ENCODE results near the gene OR51B4. TPM values are rescaled to one million over a fixed set of nuclear protein-coding genes. Genes with fewer than 3 reads are reported as not detected.

Gene OR51B4, protein sequence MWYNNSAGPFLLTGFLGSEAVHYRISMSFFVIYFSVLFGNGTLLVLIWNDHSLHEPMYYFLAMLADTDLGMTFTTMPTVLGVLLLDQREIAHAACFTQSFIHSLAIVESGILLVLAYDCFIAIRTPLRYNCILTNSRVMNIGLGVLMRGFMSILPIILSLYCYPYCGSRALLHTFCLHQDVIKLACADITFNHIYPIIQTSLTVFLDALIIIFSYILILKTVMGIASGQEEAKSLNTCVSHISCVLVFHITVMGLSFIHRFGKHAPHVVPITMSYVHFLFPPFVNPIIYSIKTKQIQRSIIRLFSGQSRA
- total RNA-seq (2022; extraction: Qiagen RNA extraction; ENCODE audit: low read depth): not detected in 5 replicates

DNA sequence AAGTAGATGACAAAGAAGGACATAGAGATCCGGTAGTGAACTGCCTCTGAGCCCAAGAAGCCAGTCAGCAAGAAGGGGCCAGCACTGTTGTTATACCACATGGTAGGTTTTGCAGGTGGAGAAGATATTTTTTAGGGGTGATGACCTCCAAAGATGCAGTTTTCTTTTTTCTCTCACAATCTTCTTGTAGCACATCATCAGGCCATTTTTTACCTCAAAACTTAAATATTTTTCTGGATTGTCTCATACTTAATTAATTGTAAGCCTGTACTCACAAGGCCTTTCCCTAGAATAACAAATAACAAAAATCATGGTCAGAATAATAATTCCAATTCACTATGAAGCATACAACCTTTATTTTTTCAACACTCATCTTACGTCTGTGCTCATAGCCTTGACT, at the start of gene OR51B4:
Gene OR51B4, minus strand, starts transcription at position 101 of the 400 bp plus-strand sequence. Its CDS starts 0 bp downstream, at position 101.

DNA sequence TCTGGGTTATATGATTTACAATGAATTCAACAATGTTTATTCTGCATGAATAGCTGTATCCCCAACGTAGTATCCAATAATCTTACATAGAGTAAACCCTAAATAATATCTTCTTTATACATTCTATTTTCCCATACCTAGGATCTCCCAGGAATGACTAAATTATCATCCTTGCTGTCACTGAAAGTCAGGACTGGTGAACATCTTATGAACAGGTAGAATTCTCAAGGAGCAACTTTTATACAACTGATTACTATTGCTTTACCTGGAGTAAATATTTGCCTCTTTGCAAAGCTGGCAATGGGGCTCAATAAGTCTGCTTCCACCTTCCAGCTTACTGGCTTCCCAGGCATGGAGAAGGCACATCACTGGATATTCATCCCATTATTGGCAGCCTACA, 49.5 kb upstream of the OR51B4 start, which contains the start of gene OR51B6:
Gene OR51B6, plus strand, starts transcription at position 301 of the 400 bp plus-strand sequence. Its CDS starts 0 bp downstream, at position 301.

DNA sequence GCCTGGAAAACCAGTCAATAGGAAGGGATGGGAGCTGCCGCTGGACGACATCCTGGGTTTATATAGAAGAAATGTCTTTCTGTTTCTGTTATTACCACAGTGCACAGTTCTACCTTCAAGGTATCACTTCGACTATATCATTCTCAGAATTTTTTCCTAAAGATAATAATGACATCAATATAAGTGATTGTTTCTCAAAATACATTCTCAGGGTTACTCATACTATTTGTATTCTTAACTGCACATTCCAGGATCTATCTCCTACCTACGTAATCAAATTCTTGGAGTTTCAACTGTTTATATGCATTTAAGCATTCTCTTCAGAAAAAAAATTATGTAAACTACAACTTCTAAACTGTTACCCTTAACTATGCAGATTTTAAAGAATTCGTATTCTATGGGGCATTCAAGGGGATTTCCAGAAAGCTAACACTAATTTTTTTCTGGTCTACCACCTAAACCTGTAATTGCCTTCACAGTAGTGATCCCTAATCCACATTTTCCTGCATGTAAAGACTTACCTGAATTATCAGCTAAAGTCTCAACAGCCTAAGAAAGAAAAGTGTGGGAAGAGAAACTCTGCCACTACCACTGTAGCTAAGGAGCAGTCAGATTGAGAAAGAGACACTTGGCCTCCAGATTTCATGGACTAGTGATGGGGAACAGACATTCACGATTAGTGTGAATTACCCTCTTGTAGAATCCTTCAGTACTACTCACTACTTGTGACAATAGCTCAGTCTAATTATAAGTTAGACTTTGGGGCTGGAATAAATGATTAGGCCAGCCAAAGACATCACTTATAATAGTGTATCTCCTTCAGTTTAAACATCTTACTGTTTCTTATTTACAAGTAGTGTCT, 42.0 kb upstream of the OR51B4 start, which contains the start of gene OR51B5:
Gene OR51B5, minus strand, starts transcription at position 51 of the 862 bp plus-strand sequence. Its CDS starts 0 bp downstream, at position 51.

GRCh38 chr11:5324197-5324596, 22.5 kb upstream of the OR51B4 start, which contains the start of gene OR51B2:
Gene OR51B2 (minus strand): TSS chr11:5324297. CDS start chr11:5324297, 0 bp downstream.

DNA sequence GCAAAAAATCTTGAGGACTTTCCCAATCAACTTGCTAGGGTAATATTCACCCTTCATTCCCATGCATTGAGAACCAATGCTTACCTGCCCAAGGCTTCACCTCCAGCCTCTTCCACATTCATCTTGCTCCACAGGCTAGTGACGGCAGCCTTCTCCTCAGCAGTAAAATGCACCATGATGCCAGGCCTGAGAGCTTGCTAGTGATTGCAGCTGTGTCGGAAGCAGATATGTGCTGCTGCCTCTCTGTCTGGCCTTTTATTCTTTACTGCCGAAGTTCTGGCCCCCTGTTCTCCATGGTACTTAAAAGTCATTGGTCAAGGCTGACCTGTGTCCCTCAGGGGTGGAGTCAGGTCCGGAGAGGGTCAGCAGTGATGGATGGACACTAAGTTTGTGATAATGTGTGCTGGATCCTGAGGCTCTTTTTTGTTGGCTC, 32.0 kb downstream of the OR51B4 start, which contains the start of gene HBE1:
Gene HBE1, minus strand, starts transcription at position 231 of the 433 bp plus-strand sequence. Its CDS starts 55 bp downstream, at position 176.

GRCh38 chr11:5254646-5255413, 46.9 kb downstream of the OR51B4 start, which contains the start of gene HBG2:
Gene HBG2 (minus strand): TSS chr11:5254781. CDS start chr11:5254728, 53 bp downstream.

Other genes with a start within 250 kb of the OR51B4 start
- gene OR52E2, start 242.3 kb downstream of the OR51B4 start, total RNA-seq (2022; extraction: Qiagen RNA extraction; ENCODE audit: low read depth): not detected in 5 replicates
- gene OR52E1, start 232.4 kb downstream of the OR51B4 start, total RNA-seq (2022; extraction: Qiagen RNA extraction; ENCODE audit: low read depth): not detected in 5 replicates
- gene OR52A5, start 163.6 kb downstream of the OR51B4 start, total RNA-seq (2022; extraction: Qiagen RNA extraction; ENCODE audit: low read depth): not detected in 5 replicates
- not detected in 5 replicates for gene OR52A1, start 147.2 kb downstream of the OR51B4 start, total RNA-seq (2022; extraction: Qiagen RNA extraction; ENCODE audit: low read depth)
- not detected in 5 replicates for gene OR51V1, start 101.3 kb downstream of the OR51B4 start, total RNA-seq (2022; extraction: Qiagen RNA extraction; ENCODE audit: low read depth)
- gene HBB, start 74.9 kb downstream of the OR51B4 start, total RNA-seq (2022; extraction: Qiagen RNA extraction; ENCODE audit: low read depth): not detected in 5 replicates
- gene HBD, start 67.5 kb downstream of the OR51B4 start, total RNA-seq (2022; extraction: Qiagen RNA extraction; ENCODE audit: low read depth): not detected in 5 replicates
- not detected in 5 replicates for gene HBG1, start 52.1 kb downstream of the OR51B4 start, total RNA-seq (2022; extraction: Qiagen RNA extraction; ENCODE audit: low read depth)
- gene HBG2, start 47.2 kb downstream of the OR51B4 start, total RNA-seq (2022; extraction: Qiagen RNA extraction; ENCODE audit: low read depth): not detected in 5 replicates
- 0.09 to 0.78 TPM (median 0.23 TPM) in 4 of 5 replicates, not detected in the other for gene HBE1, start 32.0 kb downstream of the OR51B4 start, total RNA-seq (2022; extraction: Qiagen RNA extraction; ENCODE audit: low read depth)
- not detected in 5 replicates for gene OR51B2, start 22.4 kb upstream of the OR51B4 start, total RNA-seq (2022; extraction: Qiagen RNA extraction; ENCODE audit: low read depth)
- 0.03 TPM in 1 of 5 replicates, not detected in the others for gene OR51B5, start 41.6 kb upstream of the OR51B4 start, total RNA-seq (2022; extraction: Qiagen RNA extraction; ENCODE audit: low read depth)
- gene OR51B6, start 49.6 kb upstream of the OR51B4 start, total RNA-seq (2022; extraction: Qiagen RNA extraction; ENCODE audit: low read depth): not detected in 5 replicates
- not detected in 5 replicates for gene OR51M1, start 81.9 kb upstream of the OR51B4 start, total RNA-seq (2022; extraction: Qiagen RNA extraction; ENCODE audit: low read depth)
- gene OR51Q1, start 120.2 kb upstream of the OR51B4 start, total RNA-seq (2022; extraction: Qiagen RNA extraction; ENCODE audit: low read depth): not detected in 5 replicates
- not detected in 5 replicates for gene OR51I1, start 139.6 kb upstream of the OR51B4 start, total RNA-seq (2022; extraction: Qiagen RNA extraction; ENCODE audit: low read depth)
- not detected in 5 replicates for gene OR51I2, start 147.4 kb upstream of the OR51B4 start, total RNA-seq (2022; extraction: Qiagen RNA extraction; ENCODE audit: low read depth)
- gene OR52D1, start 186.7 kb upstream of the OR51B4 start, total RNA-seq (2022; extraction: Qiagen RNA extraction; ENCODE audit: low read depth): not detected in 5 replicates
- not detected in 5 replicates for gene UBQLN3, start 208.0 kb upstream of the OR51B4 start, total RNA-seq (2022; extraction: Qiagen RNA extraction; ENCODE audit: low read depth)
- gene UBQLNL, start 214.8 kb upstream of the OR51B4 start, total RNA-seq (2022; extraction: Qiagen RNA extraction; ENCODE audit: low read depth): 0.08 to 0.20 TPM in 2 of 5 replicates, not detected in the others
- gene OR52H1, start 246.6 kb upstream of the OR51B4 start, total RNA-seq (2022; extraction: Qiagen RNA extraction; ENCODE audit: low read depth): not detected in 5 replicates